Peyer's patch (tissue), 4 donors: ENCODE data around the gene RAI14. TPM values are rescaled to one million over a fixed set of nuclear protein-coding genes. Genes with fewer than 3 reads are reported as not detected.

Experiments used
- DNase-seq, 3 donors: peaks; one replicate each; pipeline ENCODE4 v3.0.0-alpha.2; 2017 to 2019
- H3K27ac ChIP-seq, 4 donors: fragments of 200-600 bp; sonication (generic); one replicate each; pipeline ENCODE4 v1.5.1; 2016 to 2019
- H3K27me3 ChIP-seq, 2 donors: fragments of 200-600 bp; sonication (generic); one replicate each; pipeline ENCODE4 v1.5.1; 2019
- H3K36me3 ChIP-seq, 3 donors: fragments of 200-600 bp; sonication (generic); one replicate each; pipeline ENCODE4 v1.5.1; 2016 to 2019
- H3K4me1 ChIP-seq, 4 donors: fragments of 200-600 bp; sonication (generic); one replicate each; pipeline ENCODE4 v1.5.1; 2016 to 2019
- H3K4me3 ChIP-seq, 4 donors: fragments of 200-600 bp; sonication (generic); 1 replicate in 3 of 4; 2 replicates in 1 of 4; pipeline ENCODE4 v1.5.1; 2016 to 2019; ENCODE audit warnings: mild to moderate bottlenecking in 1 of 4
- H3K9me3 ChIP-seq, 4 donors: fragments of 200-600 bp; sonication (generic); one replicate each; pipeline ENCODE4 v1.5.1; 2016 to 2019; ENCODE audit warnings: mild to moderate bottlenecking in 1 of 4
- CTCF ChIP-seq, 6 experiments: fragments of 450-650 bp in 4 of 6; fragments of 200-600 bp in 2 of 6; sonication (generic) in 1 of 6; IDR thresholded peaks; one replicate each; pipeline ENCODE4 v1.5.1; 2017 to 2019; ENCODE audit warnings: antibody characterized with exemption in 6 of 6, mild to moderate bottlenecking in 3 of 6, moderate library complexity in 1 of 6
- POLR2A ChIP-seq, 2 donors: fragments of 450-650 bp; IDR thresholded peaks; one replicate each; pipeline ENCODE4 v1.5.1; 2017; ENCODE audit warnings: antibody characterized with exemption in 2 of 2, mild to moderate bottlenecking in 2 of 2, moderate library complexity in 2 of 2
- total RNA-seq, 4 donors: library from RNA; depleted of rRNA; stranded (reverse); fragments of >200 nt; gene quantifications; one replicate each; pipeline ENCODE4 v1.1.0, GENCODE V29; 2016

RAI14 gene
- total RNA-seq, 4 donors from 2014 or later, result 5.0 to 182 (median 6.4) TPM

GRCh38 chr5:34843497-34843896 is 187.4 kb downstream of the RAI14 start:
- no peaks in the 10 kb centered on the region for H3K36me3 ChIP-seq
- no peak for DNase-seq
- no peak overlapping the region for H3K27ac ChIP-seq
- H3K4me3 ChIP-seq, result no peak overlapping the region
- H3K27me3 ChIP-seq, result no peaks in the 10 kb centered on the region
- no peak for TF ChIP-seq POLR2A (IDR thresholded peaks at IDR 0.05)
- TF ChIP-seq CTCF (IDR thresholded peaks at IDR 0.05), result no peak
- H3K4me1 ChIP-seq, result peaks cover 0 to 4% (median 0%) of the 10 kb centered on the region in 4 donors
- no peaks in the 10 kb centered on the region for H3K9me3 ChIP-seq

- H3K27ac ChIP-seq, result no peak overlapping the region
- H3K9me3 ChIP-seq, result no peaks in the 10 kb centered on the region
- H3K4me3 ChIP-seq, result no peak overlapping the region
- DNase-seq, result no peak
- H3K27me3 ChIP-seq, result no peaks in the 10 kb centered on the region
- H3K36me3 ChIP-seq, result no peaks in the 10 kb centered on the region
- no peaks in the 10 kb centered on the region for H3K4me1 ChIP-seq
- no peak for TF ChIP-seq POLR2A (IDR thresholded peaks at IDR 0.05)
- no peak for TF ChIP-seq CTCF (IDR thresholded peaks at IDR 0.05)
Observed at GRCh38 chr5:34844106-34844505, 188.0 kb downstream of the RAI14 start.

GRCh38 chr5:34844999-34845398 is 188.9 kb downstream of the RAI14 start:
- H3K27me3 ChIP-seq, result no peaks in the 10 kb centered on the region
- TF ChIP-seq POLR2A (IDR thresholded peaks at IDR 0.05), result no peak
- no peak for TF ChIP-seq CTCF (IDR thresholded peaks at IDR 0.05)
- no peak overlapping the region for H3K4me3 ChIP-seq
- no peaks in the 10 kb centered on the region for H3K4me1 ChIP-seq
- H3K36me3 ChIP-seq, result no peaks in the 10 kb centered on the region
- no peak overlapping the region for H3K27ac ChIP-seq
- H3K9me3 ChIP-seq, result no peaks in the 10 kb centered on the region
- DNase-seq, result no peak

- H3K36me3 ChIP-seq, result no peaks in the 10 kb centered on the region
- no peaks in the 10 kb centered on the region for H3K4me1 ChIP-seq
Observed at GRCh38 chr5:34847056-34847455, 190.9 kb downstream of the RAI14 start.

GRCh38 chr5:34847552-34847951 is 191.4 kb downstream of the RAI14 start:
- no peaks in the 10 kb centered on the region for H3K27me3 ChIP-seq
- DNase-seq, result no peak
- no peak for TF ChIP-seq POLR2A (IDR thresholded peaks at IDR 0.05)
- TF ChIP-seq CTCF (IDR thresholded peaks at IDR 0.05), result no peak

More at GRCh38 chr5:34847056-34847455, 190.9 kb downstream of the RAI14 start:
- Histone ChIP-seq H3K27ac (no peak overlapping the region), H3K27me3 (no peaks in the 10 kb centered on the region), H3K4me3 (no peak overlapping the region), H3K9me3 (no peaks in the 10 kb centered on the region)
- DNase-seq, result no peak
- TF ChIP-seq CTCF (IDR thresholded peaks at IDR 0.05) (no peak), POLR2A (IDR thresholded peaks at IDR 0.05) (no peak)

GRCh38 chr5:34848230-34848629 is 192.1 kb downstream of the RAI14 start:
- no peak for TF ChIP-seq CTCF (IDR thresholded peaks at IDR 0.05)
- no peak for TF ChIP-seq POLR2A (IDR thresholded peaks at IDR 0.05)
- DNase-seq, result no peak
- Histone ChIP-seq H3K27ac (no peak overlapping the region), H3K27me3 (no peaks in the 10 kb centered on the region), H3K4me1 (no peaks in the 10 kb centered on the region), H3K4me3 (no peak overlapping the region), H3K9me3 (no peaks in the 10 kb centered on the region), H3K36me3 (no peaks in the 10 kb centered on the region)

More at GRCh38 chr5:34847552-34847951, 191.4 kb downstream of the RAI14 start:
- no peak overlapping the region for H3K4me3 ChIP-seq
- no peaks in the 10 kb centered on the region for H3K4me1 ChIP-seq
- no peaks in the 10 kb centered on the region for H3K36me3 ChIP-seq
- no peak overlapping the region for H3K27ac ChIP-seq
- no peaks in the 10 kb centered on the region for H3K9me3 ChIP-seq
